ENCODE data around the gene GALK2. TPM values are rescaled to one million over a fixed set of nuclear protein-coding genes. Genes with fewer than 3 reads are reported as not detected.
A peak's percentile ranks its signal among the peaks of the same experiment; 100 is the strongest.

The GALK2 gene
- total and polyA plus RNA-seq, 8 donors: 9.3 to 28.0 (median 16.6) TPM

DNA sequence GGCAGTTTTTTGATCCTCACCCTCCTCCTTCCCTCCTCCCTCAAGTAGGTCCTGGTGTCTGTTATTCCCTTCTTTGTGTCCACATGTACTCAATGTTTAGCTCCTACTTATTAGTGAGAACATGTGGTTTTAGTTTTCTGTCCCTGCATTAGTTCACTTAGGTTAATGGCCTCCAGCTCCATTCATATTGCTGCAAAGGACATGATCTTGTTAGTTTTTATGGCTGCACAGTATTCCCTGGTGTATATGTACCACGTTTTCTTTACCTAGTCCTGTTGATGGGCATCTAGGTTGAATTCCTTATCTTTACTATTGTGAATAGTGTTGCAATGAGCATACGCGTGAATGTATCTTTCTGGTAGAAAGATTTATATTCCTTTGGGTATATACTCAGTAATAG is 191.3 kb downstream of the GALK2 start:
- intact Hi-C loops (cut with DNase I): no loop called here
- WGBS, 2 donors: 77 to 79% methylated on average over 3 of the region's 3 CpGs
- Histone ChIP-seq H3K27me3 (no peaks in the 10 kb centered on the region), H3K36me3 (no peaks in the 10 kb centered on the region), H3K27ac (no peak overlapping the region), H3K4me3 (no peak overlapping the region), H3K9me3 (no peaks in the 10 kb centered on the region), H3K4me1 (no peaks in the 10 kb centered on the region)
- ATAC-seq (no peak), DNase-seq (no peak), FAIRE-seq (no peak)
- TF ChIP-seq, protein P1, sequence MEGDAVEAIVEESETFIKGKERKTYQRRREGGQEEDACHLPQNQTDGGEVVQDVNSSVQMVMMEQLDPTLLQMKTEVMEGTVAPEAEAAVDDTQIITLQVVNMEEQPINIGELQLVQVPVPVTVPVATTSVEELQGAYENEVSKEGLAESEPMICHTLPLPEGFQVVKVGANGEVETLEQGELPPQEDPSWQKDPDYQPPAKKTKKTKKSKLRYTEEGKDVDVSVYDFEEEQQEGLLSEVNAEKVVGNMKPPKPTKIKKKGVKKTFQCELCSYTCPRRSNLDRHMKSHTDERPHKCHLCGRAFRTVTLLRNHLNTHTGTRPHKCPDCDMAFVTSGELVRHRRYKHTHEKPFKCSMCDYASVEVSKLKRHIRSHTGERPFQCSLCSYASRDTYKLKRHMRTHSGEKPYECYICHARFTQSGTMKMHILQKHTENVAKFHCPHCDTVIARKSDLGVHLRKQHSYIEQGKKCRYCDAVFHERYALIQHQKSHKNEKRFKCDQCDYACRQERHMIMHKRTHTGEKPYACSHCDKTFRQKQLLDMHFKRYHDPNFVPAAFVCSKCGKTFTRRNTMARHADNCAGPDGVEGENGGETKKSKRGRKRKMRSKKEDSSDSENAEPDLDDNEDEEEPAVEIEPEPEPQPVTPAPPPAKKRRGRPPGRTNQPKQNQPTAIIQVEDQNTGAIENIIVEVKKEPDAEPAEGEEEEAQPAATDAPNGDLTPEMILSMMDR (IDR thresholded peaks at IDR 0.05): no peak

- no peaks in the 10 kb centered on the region for H3K36me3 ChIP-seq
- TF ChIP-seq, protein P1 (IDR thresholded peaks at IDR 0.05): no peak
- intact Hi-C loops (cut with DNase I): no loop called here
- WGBS, 2 donors: 97 to 99% methylated on average over 22 of the region's 22 CpGs
- ATAC-seq: no peak
- no peak overlapping the region for H3K27ac ChIP-seq
- H3K9me3 ChIP-seq: no peaks in the 10 kb centered on the region
- peak in 2 of 6 donors; percentile 5 to 20 for DNase-seq
- H3K27me3 ChIP-seq: no peaks in the 10 kb centered on the region
- no peaks in the 10 kb centered on the region for H3K4me1 ChIP-seq
- H3K4me3 ChIP-seq: no peak overlapping the region
- no peak for FAIRE-seq
These were observed 196.4 kb downstream of the GALK2 start for GRCh38 chr15:49366496-49366895.

- Histone ChIP-seq H3K9me3 (no peaks in the 10 kb centered on the region), H3K36me3 (no peaks in the 10 kb centered on the region), H3K27me3 (no peaks in the 10 kb centered on the region), H3K4me1 (no peaks in the 10 kb centered on the region), H3K27ac (no peak overlapping the region), H3K4me3 (no peak overlapping the region)
- TF ChIP-seq, protein P1 (IDR thresholded peaks at IDR 0.05): no peak
- intact Hi-C loops (cut with DNase I): no loop called here
- FAIRE-seq (no peak), ATAC-seq (no peak), DNase-seq (no peak)
- 96 to 100% methylated on average over 1 of the region's 1 CpG for WGBS, 2 donors
These were observed 200.7 kb downstream of the GALK2 start for GRCh38 chr15:49370782-49371181.

GRCh38 chr15:49372366-49372765 is 202.3 kb downstream of the GALK2 start:
- Histone ChIP-seq H3K27ac (no peak overlapping the region), H3K9me3 (no peaks in the 10 kb centered on the region), H3K4me1 (no peaks in the 10 kb centered on the region), H3K4me3 (no peak overlapping the region), H3K27me3 (no peaks in the 10 kb centered on the region), H3K36me3 (no peaks in the 10 kb centered on the region)
- 30 to 45% methylated on average over 1 of the region's 1 CpG for WGBS, 2 donors
- intact Hi-C loops (cut with DNase I): no loop called here
- DNase-seq: no peak
- TF ChIP-seq, protein P1 (IDR thresholded peaks at IDR 0.05): no peak
- no peak for FAIRE-seq
- no peak for ATAC-seq

GRCh38 chr15:49379996-49380395 is 209.9 kb downstream of the GALK2 start:
- no peaks in the 10 kb centered on the region for H3K36me3 ChIP-seq
- H3K9me3 ChIP-seq: no peaks in the 10 kb centered on the region
- FAIRE-seq: no peak
- WGBS, 2 donors: 85 to 91% methylated on average over 4 of the region's 4 CpGs
- peak in 1 of 6 donors; percentile 1 for DNase-seq
- intact Hi-C loops (cut with DNase I): no loop called here
- no peak overlapping the region for H3K27ac ChIP-seq
- ATAC-seq: no peak
- TF ChIP-seq, protein P1 (IDR thresholded peaks at IDR 0.05): no peak
- no peaks in the 10 kb centered on the region for H3K4me1 ChIP-seq
- no peaks in the 10 kb centered on the region for H3K27me3 ChIP-seq
- no peak overlapping the region for H3K4me3 ChIP-seq

All from pancreas (tissue), 10 donors.